GM21381 (cell line): ENCODE results near the gene C4orf54.

Experiments used
- ATAC-seq: cut with Tn5 transposase; IDR thresholded peaks from one replicate; pipeline ENCODE4 v1.9.1; 2021; ENCODE audit warnings: mild to moderate bottlenecking, moderate library complexity; ENCODE audit not compliant: unreplicated experiment

C4orf54 gene

DNA sequence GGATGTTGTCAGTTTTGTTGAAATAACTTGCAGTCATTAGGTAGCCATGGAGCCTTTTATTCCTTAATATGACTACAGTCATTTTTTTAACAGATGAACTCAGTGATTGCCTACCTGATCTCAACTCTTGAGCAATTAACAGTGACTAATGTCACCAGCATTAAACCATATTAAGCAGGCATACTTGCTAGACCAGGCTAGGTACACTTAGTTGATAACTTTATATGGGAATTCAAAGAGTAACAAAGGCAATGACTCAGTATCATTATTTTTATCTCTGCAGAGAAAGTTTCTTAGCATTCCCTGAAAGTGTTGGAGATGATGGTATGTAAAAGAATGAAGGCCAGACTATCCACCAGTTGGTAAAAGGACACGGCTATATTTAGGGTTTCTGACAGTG lies at the start of gene C4orf54:
Gene C4orf54 (minus strand): TSS at position 31 of the 400 bp plus-strand sequence. CDS start 3,180 bp downstream, outside the sequence.
- ATAC-seq: no peak

DNA sequence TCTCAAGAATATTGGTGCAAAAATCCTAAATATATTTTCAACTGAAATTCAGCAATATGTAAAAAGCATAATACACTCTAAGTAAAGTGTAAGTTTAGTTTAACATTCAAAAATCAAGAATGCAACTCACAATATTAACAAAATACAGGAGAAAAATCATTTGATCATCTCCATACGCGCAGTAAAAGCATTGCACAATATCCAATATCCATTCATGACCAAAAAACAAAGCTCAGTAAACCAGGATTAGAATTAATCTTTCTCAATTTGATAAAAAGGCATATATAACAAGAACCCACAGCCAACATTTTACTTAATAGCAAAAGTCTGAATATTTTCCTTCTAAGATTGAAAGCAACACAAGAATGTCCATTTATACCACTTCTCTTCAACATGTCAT lies 48.3 kb upstream of the C4orf54 start:
- no peak for ATAC-seq

DNA sequence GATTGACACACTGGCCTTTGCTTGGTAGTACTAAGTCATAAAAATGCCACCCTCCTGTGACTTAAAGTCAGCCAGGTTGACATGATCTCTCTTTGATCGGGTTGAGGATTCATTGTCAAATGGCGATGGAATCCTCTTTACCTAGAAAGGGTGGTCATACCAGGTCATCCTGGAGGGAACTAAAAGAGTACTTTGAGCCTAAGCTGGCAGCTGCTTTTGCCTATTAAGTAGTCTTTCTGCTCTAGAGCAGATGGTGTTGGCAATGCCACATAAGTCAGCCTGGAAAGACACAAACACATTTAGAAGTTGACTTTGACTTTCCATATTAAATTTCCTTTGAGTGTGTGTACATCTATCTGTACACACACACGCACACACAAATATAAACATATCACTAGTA lies 39.2 kb upstream of the C4orf54 start:
- no peak for ATAC-seq

DNA sequence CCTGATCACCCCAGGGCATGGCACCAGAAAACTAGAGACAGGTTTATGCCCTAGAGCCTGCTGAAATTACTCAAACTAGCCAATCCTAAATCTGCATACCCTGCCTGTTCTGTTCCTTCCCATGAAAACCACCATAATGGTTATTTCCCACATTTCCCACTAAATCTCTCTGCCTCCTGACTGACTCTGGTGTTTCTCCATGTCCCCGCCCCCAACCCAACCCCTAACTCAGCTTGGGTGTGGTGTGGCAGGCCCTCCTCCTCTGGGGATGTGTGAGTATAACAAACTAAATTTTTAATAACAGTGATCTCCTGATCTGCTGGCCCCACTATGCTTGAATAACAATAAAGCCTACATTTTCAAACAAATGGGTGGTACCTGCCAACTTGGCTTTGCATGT lies 35.5 kb upstream of the C4orf54 start:
- no peak for ATAC-seq

DNA sequence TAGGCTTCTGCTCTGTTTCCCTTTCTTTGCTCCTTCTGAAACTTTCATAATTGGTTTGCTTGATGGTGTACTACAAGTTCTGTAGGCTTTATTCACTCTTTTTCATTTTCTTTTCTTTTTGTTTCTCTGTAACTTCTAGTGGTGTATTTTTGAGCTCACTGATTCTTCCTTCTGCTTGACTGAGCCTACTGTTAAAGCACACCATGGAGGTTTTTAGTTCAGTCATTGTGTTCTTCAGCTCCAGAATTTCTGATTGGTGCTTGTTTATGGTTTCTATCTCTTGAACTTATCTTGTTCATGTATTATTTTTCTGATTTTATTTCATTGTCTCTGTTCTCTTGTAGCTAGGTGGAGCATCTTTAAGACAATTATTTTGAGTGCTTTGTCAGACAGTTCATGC lies 33.4 kb upstream of the C4orf54 start:
- no peak for ATAC-seq

DNA sequence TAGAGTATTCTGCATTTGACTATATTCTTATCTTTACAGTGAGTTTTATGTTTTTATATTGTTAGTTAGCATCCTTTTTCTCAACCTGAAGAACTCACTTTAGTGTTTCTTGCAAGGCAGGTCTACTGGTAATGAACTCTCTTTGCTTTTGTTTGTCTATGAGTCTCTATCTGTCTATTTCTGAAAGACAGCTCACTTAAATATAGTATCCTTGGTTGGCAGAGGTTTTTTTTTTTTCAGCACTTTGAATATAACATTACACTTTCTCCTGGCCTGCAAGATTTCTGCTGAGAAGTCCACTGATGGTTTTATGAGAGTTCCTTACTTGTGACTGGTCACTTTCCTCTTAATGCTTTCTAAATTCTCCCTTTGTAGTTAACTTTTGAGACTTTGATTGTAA lies 32.8 kb upstream of the C4orf54 start:
- no peak for ATAC-seq

DNA sequence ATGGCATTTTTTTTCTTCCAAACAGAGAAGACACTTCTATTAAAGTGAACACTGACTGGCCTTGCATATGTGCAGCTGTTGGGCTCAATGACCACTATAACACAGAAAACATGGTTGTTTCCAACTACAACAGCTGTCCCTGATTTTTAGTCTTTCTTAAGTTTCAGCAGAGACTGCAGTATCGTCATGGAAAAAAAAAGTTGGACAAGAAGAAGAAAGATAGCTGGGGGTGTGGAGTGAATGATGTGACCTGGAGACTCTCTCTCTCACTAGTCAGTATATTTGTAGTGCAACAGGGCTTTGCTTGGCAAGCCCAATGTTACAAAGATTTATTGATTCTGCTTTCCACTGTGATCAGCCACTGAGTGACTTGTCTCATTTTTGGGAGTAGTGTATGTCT lies 29.5 kb upstream of the C4orf54 start:
- no peak for ATAC-seq

DNA sequence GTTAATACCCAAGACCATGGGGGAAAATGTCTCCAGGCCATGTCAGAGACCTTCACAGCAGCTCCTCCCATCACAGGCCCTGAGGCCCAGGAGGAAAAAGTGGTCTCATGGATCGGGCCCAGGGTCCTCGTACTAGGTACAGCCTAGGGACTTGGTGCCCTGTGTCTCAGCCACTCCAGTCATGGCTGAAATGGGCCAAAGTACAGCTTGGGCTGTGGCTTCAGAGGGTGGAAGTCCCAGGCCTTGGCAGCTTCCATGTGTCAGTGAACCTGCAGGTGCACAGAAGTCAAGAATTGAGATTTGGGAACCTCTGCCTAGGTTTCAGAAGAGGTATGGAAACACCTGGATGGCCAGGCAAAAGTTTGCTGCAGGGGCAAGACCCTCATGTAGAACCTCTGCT lies 27.6 kb upstream of the C4orf54 start:
- no peak for ATAC-seq

DNA sequence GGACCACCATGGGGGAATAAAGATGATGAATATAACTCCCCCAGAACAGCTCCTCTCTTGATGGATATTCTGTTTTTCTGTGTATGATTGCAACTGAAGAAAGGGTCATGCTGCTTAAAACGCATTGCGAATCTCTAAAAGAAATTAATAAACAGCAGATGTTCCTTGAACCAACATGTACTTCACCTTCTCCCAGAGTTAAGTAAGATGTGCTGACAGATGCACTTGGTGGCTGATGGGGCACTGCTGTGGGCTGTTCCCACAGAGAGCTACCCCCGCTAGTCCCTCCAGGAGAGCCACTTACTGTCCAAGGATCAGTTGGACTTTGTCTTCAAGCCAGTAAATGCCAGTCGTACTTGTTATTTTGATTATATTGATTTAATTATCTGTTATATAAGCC lies 26.3 kb upstream of the C4orf54 start:
- ATAC-seq: no peak

DNA sequence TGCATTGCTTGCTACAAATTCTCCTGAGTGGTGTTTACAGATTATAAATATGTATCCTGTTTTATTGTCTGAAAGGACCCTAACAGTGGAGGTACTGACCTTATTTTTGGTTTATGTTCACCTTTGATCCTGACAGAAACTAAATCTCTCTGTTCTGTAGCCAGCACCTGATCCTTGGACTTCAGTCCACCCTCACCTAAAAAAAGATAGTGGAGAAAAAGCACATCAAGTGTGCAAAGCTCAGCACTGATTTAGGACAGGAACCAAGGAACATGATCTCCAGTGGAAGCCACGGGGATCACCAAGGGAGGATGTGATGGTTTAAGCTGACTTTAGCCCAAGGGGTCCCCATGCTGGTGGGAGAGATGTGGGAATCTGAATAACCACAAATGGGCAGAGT lies 22.3 kb upstream of the C4orf54 start:
- no peak for ATAC-seq

DNA sequence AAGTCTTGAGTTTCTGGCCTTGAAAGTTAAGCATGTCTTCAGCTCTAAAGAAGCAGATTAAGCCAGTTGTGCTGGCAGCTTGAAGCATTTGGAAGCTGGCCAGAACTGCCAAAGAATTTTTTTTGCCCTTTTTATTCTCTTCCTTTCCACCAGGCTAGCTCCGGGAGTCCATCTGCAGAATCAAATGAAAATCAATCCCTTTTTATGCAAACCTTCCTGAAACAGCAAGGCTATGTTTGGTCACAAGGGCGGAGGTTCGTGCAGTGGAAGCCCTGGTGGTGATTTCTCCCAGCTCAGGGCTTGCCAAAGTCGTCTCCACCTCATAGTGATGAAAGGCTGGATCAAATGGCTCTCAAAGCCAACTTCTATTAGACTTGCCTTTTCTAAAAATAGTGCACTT lies 21.6 kb upstream of the C4orf54 start:
- ATAC-seq: no peak

DNA sequence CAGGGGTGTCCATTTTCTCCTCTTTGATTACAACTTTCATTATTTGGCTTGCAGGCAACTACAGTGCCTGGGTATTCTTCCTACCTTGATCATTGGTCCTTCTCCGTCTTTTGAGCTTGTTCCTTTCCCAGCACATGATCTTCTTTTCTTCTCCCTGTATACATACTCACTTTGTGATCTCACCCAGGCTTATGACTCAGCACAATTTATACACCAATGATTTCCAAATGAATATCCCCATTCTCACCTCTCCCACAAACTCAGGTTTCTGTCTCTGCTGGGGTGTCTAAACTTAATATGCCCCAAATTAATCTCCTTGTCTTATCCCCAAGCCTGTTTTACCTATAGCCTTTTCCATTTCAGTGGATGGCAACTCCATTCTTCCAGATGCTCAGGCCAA lies 19.5 kb upstream of the C4orf54 start:
- ATAC-seq: no peak

DNA sequence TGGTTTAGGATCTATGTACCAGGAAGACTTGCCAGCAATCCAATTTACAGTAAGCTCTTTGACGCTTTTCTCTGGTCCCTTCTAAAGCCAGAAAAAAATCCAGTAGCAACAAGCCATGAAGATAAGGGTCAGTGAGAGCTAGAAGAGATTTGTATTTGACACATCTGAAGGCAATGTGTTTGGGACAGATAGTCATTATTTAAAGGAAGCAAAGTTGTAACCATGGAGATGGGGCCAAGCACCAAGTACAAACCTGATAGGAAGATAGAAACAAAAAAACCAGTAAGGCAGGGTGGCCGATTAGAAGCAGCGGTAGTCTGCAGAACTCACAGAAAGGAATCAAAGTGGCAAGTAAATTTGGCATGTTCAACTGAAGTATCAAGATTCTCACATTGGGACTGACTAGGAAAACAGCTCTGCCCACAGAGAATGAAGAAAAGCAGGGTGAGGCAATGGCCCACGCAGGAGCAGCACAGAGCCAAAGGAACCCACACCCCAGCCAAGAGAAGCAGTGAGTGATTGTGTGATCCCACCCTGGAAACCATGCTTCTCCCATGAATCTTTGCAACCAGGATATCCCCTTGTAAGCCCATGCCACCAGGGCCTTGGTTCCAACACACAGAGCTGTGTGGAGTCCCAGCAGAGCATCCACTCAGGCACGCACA lies 12.9 kb upstream of the C4orf54 start:
- ATAC-seq: no peak

DNA sequence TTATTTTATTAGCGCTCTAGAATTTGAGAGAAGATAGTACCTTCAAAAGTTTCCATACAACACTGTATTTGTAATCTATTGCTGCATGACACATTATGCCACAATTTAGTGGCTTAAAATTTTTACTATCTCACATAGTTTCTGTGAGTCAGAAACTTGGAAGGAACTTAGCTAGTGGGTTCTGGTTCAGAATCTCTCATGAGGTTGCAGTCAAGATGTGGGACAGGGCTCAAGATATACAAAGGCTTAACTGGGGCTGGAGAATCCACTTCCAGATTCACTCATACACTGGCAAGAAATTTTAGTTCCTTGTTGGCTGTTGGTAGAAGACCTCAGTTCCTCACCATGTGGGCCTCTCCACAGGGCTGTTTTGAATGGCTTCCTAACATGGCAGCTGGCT lies 11.5 kb upstream of the C4orf54 start:
- no peak for ATAC-seq

DNA sequence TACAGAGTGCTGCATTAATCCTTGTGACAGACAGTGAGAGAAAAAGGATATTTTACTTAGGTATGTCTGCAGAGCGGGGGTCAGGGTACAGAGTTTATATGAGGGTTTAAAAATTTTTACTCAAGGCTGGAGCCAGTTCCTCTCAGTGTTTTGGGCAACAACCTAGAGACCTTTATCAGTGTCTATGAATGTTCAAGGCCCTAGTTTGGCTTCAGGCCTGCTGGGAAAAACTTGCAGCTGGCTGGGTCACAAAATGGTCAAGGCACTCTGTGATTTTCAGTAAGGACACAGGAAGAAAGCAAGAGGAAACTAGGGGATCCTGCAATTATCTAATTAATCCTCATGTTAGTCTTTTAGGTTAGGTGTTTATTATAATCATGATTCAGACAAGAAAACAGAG lies 10.8 kb upstream of the C4orf54 start:
- no peak for ATAC-seq

DNA sequence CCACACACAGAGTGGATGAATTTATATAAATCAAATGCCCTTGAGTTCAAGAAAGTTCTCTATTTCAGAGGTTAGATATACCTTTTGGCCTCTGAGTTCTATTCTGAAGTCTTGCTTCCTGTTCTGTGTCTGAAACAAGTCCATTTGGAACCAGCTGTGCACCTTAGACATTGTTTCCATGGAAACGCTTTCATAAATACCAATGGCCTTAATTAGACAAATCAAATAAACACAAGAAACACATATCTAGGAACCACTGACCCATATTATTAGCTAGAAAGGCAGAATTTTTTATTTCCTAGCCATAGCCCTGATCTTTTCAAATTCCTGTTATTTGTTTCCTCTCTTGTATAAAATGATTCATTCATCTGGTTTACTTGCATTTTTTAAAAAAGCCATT lies 8.4 kb upstream of the C4orf54 start:
- ATAC-seq: no peak

DNA sequence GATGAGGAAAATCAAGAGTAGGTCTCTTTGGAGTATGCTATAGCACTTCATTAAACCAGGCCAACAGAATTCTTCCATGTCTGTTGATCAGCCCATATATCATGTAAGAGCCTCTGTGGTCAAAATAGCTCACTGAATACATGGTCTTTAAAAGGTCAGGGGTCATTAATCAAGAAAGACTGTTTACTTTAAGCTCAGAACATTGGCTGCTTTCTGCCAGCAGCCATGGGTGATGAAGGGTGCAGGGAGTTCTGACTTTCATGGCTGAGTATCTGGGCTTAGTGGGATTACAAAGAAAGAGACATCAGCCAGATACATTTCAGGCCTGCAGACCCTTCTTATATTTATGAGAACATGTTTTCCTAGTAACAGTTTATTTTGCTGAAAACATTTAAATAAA lies 7.1 kb upstream of the C4orf54 start:
- no peak for ATAC-seq

DNA sequence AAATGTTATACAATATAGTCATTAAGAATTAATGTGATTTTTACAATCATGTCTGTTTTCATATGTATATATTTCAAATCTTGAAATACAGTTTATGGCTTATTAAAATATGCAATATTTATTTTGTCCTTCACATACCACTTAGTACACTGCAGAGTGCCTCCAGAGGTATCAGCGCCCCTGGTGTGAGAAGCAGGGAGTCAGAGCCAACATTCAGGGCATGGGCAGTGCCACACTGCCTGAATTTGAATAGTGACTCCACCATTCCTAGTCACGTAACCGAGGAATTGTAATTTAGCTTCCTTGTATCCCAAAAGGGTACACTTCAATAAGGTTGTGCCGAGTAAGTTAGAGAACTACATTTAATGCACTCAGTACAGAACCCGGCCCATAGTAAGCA lies 4.3 kb upstream of the C4orf54 start:
- ATAC-seq: no peak

DNA sequence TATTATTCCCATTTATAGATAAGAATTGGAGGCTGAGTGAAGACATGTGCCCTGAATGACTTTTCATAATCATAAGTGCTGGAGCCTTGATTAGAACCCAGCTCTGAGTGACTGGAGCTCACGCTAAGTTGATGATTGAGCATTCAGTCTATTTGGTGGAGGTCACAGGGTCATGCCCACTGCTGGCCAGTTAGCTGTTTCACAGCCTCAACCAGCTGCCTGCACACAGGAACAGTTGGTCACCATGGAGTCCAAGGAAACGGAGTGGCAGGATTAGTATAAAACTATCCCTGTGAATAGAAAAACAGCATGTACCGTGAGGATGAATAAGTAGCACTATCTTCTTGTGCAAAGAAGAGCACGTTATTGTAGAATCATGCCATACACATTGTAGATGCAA lies 1.0 kb upstream of the C4orf54 start:
- no peak for ATAC-seq

DNA sequence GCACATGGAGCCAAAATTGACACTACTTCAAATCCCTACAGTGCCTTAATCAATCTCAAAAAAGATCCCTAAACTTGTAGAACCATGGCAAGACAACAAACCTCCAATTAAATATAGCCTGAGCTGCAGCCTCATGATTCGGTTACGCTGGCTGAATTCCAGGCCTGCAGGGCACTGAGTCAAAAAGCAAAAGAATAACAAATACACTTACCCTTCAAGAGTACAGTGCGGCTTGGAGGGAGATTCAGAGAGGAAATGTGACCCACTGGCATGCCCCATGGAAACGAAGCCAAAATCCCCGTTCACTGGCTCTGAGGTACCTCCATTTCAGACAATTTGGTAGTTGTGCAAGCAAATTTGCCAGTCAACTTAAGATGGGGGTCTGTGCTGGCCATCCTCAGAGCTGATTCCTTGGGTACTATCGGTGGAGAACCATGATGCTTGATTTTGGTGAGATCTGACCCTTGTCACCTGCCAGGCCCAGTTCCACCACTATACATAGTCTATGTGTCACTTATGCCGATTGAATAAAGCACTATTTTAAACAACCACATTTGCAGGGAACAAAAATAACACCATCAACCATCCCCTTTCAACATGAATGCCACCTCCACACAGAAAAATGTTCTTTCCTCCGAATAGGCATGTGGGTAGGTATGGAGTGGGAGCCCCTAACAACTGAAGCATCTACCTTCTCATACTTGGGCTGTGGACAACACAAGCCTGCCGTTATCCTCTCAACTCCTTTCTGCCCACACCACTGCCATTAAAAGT lies 2.1 kb downstream of the C4orf54 start:
- ATAC-seq: no peak

DNA sequence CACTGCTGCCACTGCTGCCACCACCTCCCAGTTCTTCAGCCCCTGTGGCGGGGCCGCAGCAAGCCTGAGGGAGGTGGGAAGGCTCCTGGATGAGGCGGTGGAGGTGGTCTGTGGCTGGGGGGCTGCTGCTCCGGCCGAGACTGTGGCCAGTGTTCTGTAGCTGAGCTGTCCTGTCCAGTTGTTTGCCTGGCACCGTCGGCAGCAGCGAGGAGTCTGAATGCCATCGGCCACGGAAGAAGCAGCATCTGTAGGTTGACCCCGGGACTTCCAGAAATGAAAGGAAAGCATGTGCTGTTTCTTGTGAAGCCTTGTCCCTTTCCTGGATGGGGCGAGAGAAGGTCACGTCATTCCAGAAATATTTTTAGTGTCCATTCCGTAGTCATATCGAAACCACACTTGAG lies 3.3 kb downstream of the C4orf54 start:
- ATAC-seq: no peak

DNA sequence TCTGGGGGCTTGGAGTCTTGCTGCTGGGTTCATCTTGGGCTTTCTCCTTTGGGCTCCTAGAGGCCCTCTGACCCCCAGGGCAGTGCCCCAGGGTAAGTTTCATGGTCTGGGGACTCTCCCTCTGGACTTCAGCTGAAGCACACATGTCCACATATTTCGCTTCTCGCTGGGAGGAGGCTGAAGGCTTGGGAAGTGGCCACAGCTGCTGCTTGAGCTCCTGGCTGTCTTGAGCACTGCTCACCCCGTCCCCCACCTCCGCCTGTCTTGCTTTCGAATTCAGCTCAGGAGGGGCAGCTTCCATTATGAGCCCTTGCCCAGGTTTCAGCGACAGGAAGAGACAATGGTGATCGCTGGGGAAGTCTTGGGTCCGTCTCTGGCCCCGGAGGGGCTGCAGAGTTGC lies 3.7 kb downstream of the C4orf54 start:
- ATAC-seq: no peak
